GM13976 (cell line): ENCODE data around the gene PIR.

Source experiments
- DNase-seq: peaks from one replicate; pipeline ENCODE4 v3.0.0; 2012; ENCODE audit warnings: low spot score
- in situ Hi-C: fragments of 300-500 bp; cut with MboI; formaldehyde crosslinking; loops from one replicate; pipeline ENCODE4 v1.12.0; 2022; ENCODE audit warnings: low sequenced_read_pairs, mixed read lengths, inconsistent platforms; ENCODE audit not compliant: unreplicated experiment
- TF ChIP-seq, protein P1 (sequence below): IDR thresholded peaks from 2 replicates; pipeline ENCODE4 v1.5.1; 2012; ENCODE audit warnings: borderline replicate concordance, mild to moderate bottlenecking; ENCODE audit not compliant: insufficient read depth; ENCODE audit errors: extremely low read depth, missing control alignments, control extremely low read depth

PIR gene

DNA sequence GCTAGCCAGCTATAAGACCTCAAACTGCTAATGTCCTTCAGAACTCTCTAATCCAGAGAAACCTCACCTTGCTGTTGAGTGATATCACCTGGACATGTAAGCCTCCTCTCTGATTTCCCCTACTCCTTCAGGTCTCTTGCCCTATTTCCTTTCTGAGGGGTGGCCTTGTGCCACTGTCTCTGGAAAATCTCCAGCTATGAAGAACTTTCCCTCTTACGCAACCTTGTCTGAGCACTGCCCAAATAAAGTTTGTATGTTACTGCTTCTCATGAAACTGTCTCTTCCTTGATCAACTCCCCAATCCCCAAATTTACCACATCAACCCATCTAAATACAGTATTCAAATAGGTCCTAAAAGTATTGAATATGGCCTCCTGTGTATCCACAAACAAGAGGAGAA is 55.4 kb downstream of the PIR start:
- TF ChIP-seq, protein P1, sequence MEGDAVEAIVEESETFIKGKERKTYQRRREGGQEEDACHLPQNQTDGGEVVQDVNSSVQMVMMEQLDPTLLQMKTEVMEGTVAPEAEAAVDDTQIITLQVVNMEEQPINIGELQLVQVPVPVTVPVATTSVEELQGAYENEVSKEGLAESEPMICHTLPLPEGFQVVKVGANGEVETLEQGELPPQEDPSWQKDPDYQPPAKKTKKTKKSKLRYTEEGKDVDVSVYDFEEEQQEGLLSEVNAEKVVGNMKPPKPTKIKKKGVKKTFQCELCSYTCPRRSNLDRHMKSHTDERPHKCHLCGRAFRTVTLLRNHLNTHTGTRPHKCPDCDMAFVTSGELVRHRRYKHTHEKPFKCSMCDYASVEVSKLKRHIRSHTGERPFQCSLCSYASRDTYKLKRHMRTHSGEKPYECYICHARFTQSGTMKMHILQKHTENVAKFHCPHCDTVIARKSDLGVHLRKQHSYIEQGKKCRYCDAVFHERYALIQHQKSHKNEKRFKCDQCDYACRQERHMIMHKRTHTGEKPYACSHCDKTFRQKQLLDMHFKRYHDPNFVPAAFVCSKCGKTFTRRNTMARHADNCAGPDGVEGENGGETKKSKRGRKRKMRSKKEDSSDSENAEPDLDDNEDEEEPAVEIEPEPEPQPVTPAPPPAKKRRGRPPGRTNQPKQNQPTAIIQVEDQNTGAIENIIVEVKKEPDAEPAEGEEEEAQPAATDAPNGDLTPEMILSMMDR: no peak
- no peak for DNase-seq
- in situ Hi-C loops: no loop called here

DNA sequence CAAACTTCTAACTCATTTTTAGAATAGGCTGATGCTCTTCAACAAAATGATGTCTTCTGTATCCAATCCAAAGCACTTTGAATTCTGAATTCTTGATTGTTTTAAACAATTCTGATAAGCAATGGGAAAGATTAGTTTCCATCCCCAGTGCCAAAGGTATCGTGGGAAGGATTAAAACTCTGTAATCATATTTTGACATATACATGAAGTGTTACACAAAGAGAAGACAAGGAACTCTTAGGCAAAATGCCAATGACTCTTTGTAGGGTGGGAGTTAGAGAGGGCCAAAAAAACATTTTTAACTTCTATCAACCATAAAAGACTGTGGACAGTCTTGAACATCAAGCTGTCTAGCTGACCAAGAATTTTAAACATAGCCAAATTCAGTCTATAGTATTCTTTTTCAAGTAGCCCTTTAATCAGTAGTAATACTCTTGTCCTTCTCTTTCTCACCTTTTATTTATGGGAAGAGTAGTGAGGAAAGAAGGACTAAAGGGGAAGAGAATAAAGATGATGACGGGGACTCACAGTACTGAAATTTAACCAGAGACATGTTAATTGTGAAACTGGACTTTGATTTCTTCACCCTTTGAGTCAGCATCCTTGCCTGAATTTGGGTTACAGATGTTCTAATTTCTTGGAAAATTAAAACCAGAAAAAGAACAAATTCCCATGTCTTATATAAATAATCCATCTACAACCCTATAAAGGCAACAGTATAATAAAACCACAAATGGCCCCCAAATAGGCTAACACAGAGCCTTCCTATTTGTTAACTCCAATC is 57.1 kb downstream of the PIR start:
- in situ Hi-C loops: no loop called here
- TF ChIP-seq, protein P1: no peak
- no peak for DNase-seq

DNA sequence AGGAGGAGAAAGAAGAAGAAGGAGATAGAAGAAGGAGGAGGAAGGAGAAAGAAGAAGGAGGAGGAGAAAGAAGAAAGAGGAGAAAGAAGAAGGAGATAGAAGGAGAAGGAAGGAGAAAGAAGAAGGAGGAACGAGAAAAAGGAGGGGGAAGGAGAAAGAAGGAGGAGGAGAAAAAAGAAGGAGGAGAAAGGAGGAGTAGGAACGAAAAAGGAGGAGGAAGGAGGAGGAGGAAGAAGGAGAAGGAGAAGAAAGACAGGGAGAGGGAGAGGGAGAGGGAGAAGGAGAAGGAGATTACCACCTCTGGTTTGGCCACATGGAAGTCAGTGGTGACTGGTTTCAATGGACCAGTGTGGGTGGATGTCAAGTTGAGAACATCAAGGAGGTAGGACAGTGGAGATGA is 58.9 kb downstream of the PIR start:
- in situ Hi-C loops: no loop called here

GRCh38 chrX:15430584-15430983 is 62.5 kb downstream of the PIR start:
- TF ChIP-seq, protein P1: no peak
- no peak for DNase-seq
- in situ Hi-C loops: no loop called here

More for the DNA sequence above, 58.9 kb downstream of the PIR start:
- TF ChIP-seq, protein P1: no peak
- no peak for DNase-seq

DNA sequence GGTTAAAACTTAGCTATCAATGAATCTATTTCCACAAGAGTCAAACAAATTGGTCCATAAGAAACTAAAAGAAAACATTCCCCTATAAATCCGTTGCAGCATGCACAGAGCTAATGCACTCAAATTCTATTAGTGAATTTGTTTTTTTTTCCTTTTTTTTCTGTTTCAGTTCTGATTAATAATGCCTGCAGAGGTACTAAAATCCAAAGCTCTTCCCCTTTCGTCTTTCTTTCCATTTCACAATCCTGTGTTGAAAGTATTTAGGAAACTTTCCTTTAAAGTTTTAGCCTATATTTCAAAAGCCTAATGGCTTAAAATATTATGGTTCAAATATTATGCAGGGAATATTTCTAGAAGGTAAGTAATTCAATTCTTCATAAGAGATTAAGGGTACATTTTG is 63.1 kb downstream of the PIR start:
- in situ Hi-C loops: no loop called here
- DNase-seq: no peak
- TF ChIP-seq, protein P1: no peak

DNA sequence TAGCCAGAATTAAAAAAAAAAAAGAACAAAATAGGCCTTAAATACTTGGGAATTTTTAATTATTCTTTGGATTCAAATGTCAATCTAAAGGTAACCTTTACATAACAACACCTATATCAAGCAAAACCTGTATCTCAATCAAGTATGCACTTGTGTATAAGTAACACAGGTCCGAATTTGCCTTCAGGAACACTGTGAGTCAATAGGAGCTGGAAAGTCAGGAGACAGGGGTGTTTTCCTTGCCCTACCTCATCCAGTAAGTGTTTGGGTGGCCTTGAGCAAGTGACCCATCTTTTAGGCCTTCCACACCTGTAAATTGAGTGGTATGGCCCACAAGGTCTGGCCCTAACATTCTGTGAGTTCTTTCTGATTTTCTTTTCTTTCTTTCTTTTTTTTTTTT is 68.1 kb downstream of the PIR start:
- TF ChIP-seq, protein P1: no peak
- in situ Hi-C loops: no loop called here
- DNase-seq: no peak
